ENCODE results near the gene KCNK16.

The KCNK16 gene

DNA sequence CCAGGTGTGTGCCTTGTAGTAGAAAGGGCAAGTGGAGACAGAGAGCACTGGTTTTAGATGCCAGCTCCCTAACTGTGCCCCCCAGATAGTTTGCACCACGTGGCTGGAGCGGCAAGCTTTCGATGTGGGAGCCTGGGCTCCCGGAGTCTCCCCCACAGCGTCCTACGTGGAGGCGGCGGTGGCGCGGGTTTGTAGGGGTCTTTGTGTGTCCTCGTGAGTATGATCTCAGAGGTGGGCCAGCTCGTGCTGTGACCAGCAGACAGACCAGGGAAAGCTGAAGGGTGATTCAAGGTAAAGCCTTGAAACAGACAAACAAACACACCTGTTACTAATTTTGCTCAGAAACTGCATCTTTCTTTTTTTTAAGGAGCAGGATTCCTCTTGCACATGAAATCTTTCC, 5.6 kb upstream of the KCNK16 start:
- Histone ChIP-seq H3K27ac (ENCODE audit: low read length) (no peak overlapping the region), H3K9ac (ENCODE audit: low read length) (no peak overlapping the region), H3K4me2 (ENCODE audit: low read length) (no peak overlapping the region), H3K4me3 (ENCODE audit: low read length) (no peak overlapping the region), H3K4me1 (ENCODE audit: low read length) (peaks cover 10% of the 10 kb centered on the region), H3K27me3 (ENCODE audit: low read depth, low read length) (peaks cover 27% of the 10 kb centered on the region), H3K79me2 (ENCODE audit: low read length) (no peaks in the 10 kb centered on the region), H2AFZ (ENCODE audit: low read depth, low read length) (no peak overlapping the region), H3K36me3 (replicated peaks; ENCODE audit: low read depth, low read length) (no peaks in the 10 kb centered on the region), H4K20me1 (ENCODE audit: insufficient read depth, low read length) (no peaks in the 10 kb centered on the region), H3K9me3 (ENCODE audit: insufficient read depth, low read length) (no peaks in the 10 kb centered on the region)
- TF ChIP-seq EZH2phosphoT487 (IDR thresholded peaks at IDR 0.05; ENCODE audit: low read depth): no peak
- TF ChIP-seq, protein P1, sequence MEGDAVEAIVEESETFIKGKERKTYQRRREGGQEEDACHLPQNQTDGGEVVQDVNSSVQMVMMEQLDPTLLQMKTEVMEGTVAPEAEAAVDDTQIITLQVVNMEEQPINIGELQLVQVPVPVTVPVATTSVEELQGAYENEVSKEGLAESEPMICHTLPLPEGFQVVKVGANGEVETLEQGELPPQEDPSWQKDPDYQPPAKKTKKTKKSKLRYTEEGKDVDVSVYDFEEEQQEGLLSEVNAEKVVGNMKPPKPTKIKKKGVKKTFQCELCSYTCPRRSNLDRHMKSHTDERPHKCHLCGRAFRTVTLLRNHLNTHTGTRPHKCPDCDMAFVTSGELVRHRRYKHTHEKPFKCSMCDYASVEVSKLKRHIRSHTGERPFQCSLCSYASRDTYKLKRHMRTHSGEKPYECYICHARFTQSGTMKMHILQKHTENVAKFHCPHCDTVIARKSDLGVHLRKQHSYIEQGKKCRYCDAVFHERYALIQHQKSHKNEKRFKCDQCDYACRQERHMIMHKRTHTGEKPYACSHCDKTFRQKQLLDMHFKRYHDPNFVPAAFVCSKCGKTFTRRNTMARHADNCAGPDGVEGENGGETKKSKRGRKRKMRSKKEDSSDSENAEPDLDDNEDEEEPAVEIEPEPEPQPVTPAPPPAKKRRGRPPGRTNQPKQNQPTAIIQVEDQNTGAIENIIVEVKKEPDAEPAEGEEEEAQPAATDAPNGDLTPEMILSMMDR (IDR thresholded peaks at IDR 0.05; ENCODE audit: low read depth, low read length): no peak

DNA sequence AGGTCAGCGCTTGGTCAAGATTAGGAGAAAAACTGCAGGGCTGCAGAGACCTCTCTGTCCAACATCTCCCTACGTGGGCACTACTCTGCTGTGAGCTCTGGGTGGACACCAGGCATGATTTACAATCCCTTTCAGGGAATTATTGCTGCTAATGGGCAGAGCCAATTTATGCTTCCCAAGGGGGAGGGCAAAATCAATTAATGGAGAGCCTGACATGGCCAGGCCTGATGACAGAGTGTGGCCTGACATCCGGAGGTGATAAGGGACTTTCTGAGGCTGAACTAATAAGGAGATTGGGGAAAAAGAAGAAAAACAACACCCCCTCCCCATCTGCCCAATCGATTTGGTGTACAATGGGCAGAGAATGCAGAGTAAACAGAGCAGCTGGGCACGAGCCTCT, 5.0 kb upstream of the KCNK16 start:
- Histone ChIP-seq H3K4me2 (ENCODE audit: low read length) (no peak overlapping the region), H3K4me3 (ENCODE audit: low read length) (no peak overlapping the region), H2AFZ (ENCODE audit: low read depth, low read length) (no peak overlapping the region), H3K79me2 (ENCODE audit: low read length) (no peaks in the 10 kb centered on the region), H3K27ac (ENCODE audit: low read length) (no peak overlapping the region), H3K4me1 (ENCODE audit: low read length) (peaks cover 10% of the 10 kb centered on the region), H3K27me3 (ENCODE audit: low read depth, low read length) (peaks cover 24% of the 10 kb centered on the region), H3K36me3 (replicated peaks; ENCODE audit: low read depth, low read length) (no peaks in the 10 kb centered on the region), H4K20me1 (ENCODE audit: insufficient read depth, low read length) (no peaks in the 10 kb centered on the region), H3K9me3 (ENCODE audit: insufficient read depth, low read length) (no peaks in the 10 kb centered on the region), H3K9ac (ENCODE audit: low read length) (no peak overlapping the region)
- TF ChIP-seq EZH2phosphoT487 (IDR thresholded peaks at IDR 0.05; ENCODE audit: low read depth): no peak
- TF ChIP-seq, protein P1 (IDR thresholded peaks at IDR 0.05; ENCODE audit: low read depth, low read length): no peak

DNA sequence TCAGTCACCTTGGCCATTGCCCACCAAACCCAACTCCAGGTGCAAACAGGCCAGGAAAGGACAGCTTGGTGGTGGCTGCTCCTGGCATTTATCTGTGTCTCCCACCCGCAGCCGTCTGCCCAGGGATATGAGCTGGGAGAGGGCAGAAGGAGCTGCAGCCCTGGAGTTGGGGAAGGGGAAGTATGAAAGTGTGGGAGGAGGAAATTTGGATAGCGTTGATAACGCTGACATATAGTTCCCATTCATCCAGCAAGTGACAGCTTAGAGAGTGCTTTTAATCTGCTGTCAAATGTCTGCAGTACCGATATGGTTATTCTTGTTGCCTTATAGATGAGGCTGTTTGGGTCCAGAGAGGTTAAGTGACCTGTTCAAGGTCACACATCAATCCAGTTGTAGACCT, 741 bp downstream of the KCNK16 start:
- H3K9me3 ChIP-seq (ENCODE audit: insufficient read depth, low read length): no peaks in the 10 kb centered on the region

DNA sequence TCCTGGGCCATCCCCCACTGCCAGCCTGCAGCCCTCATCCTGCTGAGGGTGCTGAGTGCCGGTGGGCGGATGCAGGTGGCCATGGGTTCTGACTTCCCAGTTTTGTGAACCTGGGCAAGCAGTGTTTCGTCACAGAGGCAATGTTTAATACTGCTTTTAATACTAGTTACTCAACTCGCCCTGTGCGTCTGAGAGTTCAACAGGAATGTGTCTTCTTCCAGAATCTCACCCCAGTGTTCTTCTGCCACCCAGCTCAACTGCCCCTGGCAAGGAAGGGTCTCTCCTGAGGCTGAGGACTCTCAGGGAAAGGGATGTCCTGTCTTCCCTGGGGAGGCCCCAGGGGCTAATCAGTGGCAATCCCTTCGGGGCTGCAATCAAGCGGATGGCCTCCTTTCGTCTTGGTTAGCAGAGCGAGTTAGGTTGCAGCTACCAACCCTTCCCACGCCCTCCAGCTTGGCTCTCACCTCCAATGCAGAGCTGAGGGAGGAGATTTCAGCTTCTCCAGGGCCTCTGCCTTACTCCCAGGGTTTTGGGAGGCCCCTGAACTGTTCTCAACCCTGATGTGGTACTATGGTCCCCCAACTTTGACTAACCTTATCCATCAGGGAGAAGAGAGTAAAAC, 2.0 kb downstream of the KCNK16 start:
- no peaks in the 10 kb centered on the region for H3K9me3 ChIP-seq (ENCODE audit: insufficient read depth, low read length)
- no peaks in the 10 kb centered on the region for H4K20me1 ChIP-seq (ENCODE audit: insufficient read depth, low read length)
- H3K79me2 ChIP-seq (ENCODE audit: low read length): no peaks in the 10 kb centered on the region
- H3K36me3 ChIP-seq (replicated peaks; ENCODE audit: low read depth, low read length): no peaks in the 10 kb centered on the region
- peaks cover 53% of the 10 kb centered on the region for H3K27me3 ChIP-seq (ENCODE audit: low read depth, low read length)
- no peak overlapping the region for H2AFZ ChIP-seq (ENCODE audit: low read depth, low read length)
- TF ChIP-seq, protein P1 (IDR thresholded peaks at IDR 0.05; ENCODE audit: low read depth, low read length): no peak
- TF ChIP-seq EZH2phosphoT487 (IDR thresholded peaks at IDR 0.05; ENCODE audit: low read depth): no peak
- no peak overlapping the region for H3K27ac ChIP-seq (ENCODE audit: low read length)
- no peak overlapping the region for H3K4me3 ChIP-seq (ENCODE audit: low read length)
- H3K9ac ChIP-seq (ENCODE audit: low read length): no peak overlapping the region
- no peaks in the 10 kb centered on the region for H3K4me1 ChIP-seq (ENCODE audit: low read length)
- H3K4me2 ChIP-seq (ENCODE audit: low read length): no peak overlapping the region

More for the DNA sequence above, 741 bp downstream of the KCNK16 start:
- peaks cover 49% of the 10 kb centered on the region for H3K27me3 ChIP-seq (ENCODE audit: low read depth, low read length)
- H3K36me3 ChIP-seq (replicated peaks; ENCODE audit: low read depth, low read length): no peaks in the 10 kb centered on the region
- TF ChIP-seq EZH2phosphoT487 (IDR thresholded peaks at IDR 0.05; ENCODE audit: low read depth): no peak
- TF ChIP-seq, protein P1 (IDR thresholded peaks at IDR 0.05; ENCODE audit: low read depth, low read length): no peak
- H3K4me2 ChIP-seq (ENCODE audit: low read length): no peak overlapping the region
- no peak overlapping the region for H3K9ac ChIP-seq (ENCODE audit: low read length)
- no peak overlapping the region for H3K27ac ChIP-seq (ENCODE audit: low read length)
- no peak overlapping the region for H2AFZ ChIP-seq (ENCODE audit: low read depth, low read length)
- no peaks in the 10 kb centered on the region for H3K79me2 ChIP-seq (ENCODE audit: low read length)
- H4K20me1 ChIP-seq (ENCODE audit: insufficient read depth, low read length): no peaks in the 10 kb centered on the region
- H3K4me1 ChIP-seq (ENCODE audit: low read length): no peaks in the 10 kb centered on the region
- H3K4me3 ChIP-seq (ENCODE audit: low read length): no peak overlapping the region

All from OCI-LY3 (cell line).